ENCODE measurements around the gene PF4V1. TPM values are rescaled to one million over a fixed set of nuclear protein-coding genes. Genes with fewer than 3 reads are reported as not detected.

The PF4V1 gene
- polyA plus RNA-seq, 1 donor (not counting 4 experiments of a cell fraction or from before 2014, with no cell fraction given): not detected

DNA sequence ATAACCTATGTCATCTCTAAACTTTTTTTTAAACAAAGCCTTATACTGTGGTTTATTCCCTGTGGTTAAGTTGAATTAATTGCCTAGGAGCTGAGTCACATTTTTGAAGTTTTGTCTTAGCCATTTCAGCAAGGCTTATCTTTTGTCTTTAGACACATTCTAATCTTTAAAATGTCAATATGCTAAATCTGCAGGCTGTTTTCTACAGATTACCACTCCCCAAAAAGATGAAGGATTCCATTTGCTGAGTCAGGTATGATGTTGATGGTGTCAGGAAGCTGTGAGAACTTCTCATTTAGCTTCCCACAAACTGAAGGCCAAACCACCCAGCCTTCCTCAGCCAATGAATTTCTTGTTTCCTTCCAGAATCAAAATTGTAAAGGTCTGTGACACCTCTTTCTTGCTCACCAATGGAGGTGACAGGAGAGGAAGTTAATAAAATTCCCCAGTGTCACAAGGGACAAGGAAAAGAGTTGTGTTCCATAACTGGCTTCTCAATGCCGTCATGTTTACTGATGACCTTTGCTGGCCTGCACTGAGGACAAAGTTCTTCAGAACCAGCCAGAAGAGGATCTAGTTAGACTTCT lies 20.4 kb upstream of the PF4V1 start:
- H3K4me3 ChIP-seq (ENCODE audit: control insufficient read depth in 2 of 3, extremely low read depth in 1 of 3, insufficient read depth in 2 of 3, low read depth in 1 of 3, low read length in 3 of 3): no peak overlapping the region
- peak overlapping the region; percentile 16 for H3K27ac ChIP-seq (ENCODE audit: control insufficient read depth, insufficient read depth, low read length)
- H3K4me2 ChIP-seq (ENCODE audit: control insufficient read depth, extremely low read depth, insufficient read depth, low read depth, low read length): no peak overlapping the region
- peaks cover 26% of the 10 kb centered on the region for H3K4me1 ChIP-seq (ENCODE audit: control insufficient read depth, extremely low read depth, insufficient read depth, low read length)
- no peaks in the 10 kb centered on the region for H3K36me3 ChIP-seq (ENCODE audit: control insufficient read depth in 2 of 2, extremely low read depth in 1 of 2, insufficient read depth in 2 of 2, low read length in 2 of 2)
- no peaks in the 10 kb centered on the region for H4K20me1 ChIP-seq (ENCODE audit: control insufficient read depth, extremely low read depth, insufficient read depth, low read length)
- no peak overlapping the region for H2AFZ ChIP-seq (ENCODE audit: control insufficient read depth, low read length)
- no peaks in the 10 kb centered on the region for H3K79me2 ChIP-seq (ENCODE audit: control insufficient read depth, insufficient read depth, low read length)
- DNase-seq (ENCODE audit: low read depth, low spot score) (peak; percentile 44), FAIRE-seq (peak; percentile 91)
- H3K27me3 ChIP-seq (ENCODE audit: control insufficient read depth, extremely low read depth, insufficient read depth, low read length): no peaks in the 10 kb centered on the region
- no peaks in the 10 kb centered on the region for H3K9me3 ChIP-seq (ENCODE audit: control insufficient read depth, low read depth, low read length)
- no peaks in the 10 kb centered on the region for H3K9me1 ChIP-seq (ENCODE audit: control insufficient read depth, extremely low read depth, insufficient read depth, low read length)
- H3K9ac ChIP-seq (ENCODE audit: control insufficient read depth, extremely low read depth, insufficient read depth, low read length): no peak overlapping the region
- no peak for TF ChIP-seq EZH2 (IDR thresholded peaks at IDR 0.05; ENCODE audit: low read length)
- TF ChIP-seq, protein P1, sequence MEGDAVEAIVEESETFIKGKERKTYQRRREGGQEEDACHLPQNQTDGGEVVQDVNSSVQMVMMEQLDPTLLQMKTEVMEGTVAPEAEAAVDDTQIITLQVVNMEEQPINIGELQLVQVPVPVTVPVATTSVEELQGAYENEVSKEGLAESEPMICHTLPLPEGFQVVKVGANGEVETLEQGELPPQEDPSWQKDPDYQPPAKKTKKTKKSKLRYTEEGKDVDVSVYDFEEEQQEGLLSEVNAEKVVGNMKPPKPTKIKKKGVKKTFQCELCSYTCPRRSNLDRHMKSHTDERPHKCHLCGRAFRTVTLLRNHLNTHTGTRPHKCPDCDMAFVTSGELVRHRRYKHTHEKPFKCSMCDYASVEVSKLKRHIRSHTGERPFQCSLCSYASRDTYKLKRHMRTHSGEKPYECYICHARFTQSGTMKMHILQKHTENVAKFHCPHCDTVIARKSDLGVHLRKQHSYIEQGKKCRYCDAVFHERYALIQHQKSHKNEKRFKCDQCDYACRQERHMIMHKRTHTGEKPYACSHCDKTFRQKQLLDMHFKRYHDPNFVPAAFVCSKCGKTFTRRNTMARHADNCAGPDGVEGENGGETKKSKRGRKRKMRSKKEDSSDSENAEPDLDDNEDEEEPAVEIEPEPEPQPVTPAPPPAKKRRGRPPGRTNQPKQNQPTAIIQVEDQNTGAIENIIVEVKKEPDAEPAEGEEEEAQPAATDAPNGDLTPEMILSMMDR (optimal IDR thresholded peaks at IDR 0.05 in 1 of 3, IDR thresholded peaks at IDR 0.05 in 1 of 3, conservative IDR thresholded peaks at IDR 0.05 in 1 of 3; ENCODE audit: extremely low read depth in 1 of 3, insufficient read depth in 2 of 3, low read length in 3 of 3): no peak
- dilution Hi-C loops (cut with MboI; ENCODE audit: extremely low pct_ligation_motif_present, low sequenced_read_pairs): no loop called here

- FAIRE-seq: peak; percentile 36
Measured at GRCh38 chr4:73836373-73837279, 16.5 kb upstream of the PF4V1 start, which contains the start of gene CXCL6. Gene CXCL6 (plus strand): TSS chr4:73836678. CDS start chr4:73836751, 73 bp downstream.

More at GRCh38 chr4:73836373-73837279, 16.5 kb upstream of the PF4V1 start, which contains the start of gene CXCL6:
- Histone ChIP-seq H3K4me1 (ENCODE audit: control insufficient read depth, extremely low read depth, insufficient read depth, low read length) (peaks cover 31% of the 10 kb centered on the region), H3K9ac (ENCODE audit: control insufficient read depth, extremely low read depth, insufficient read depth, low read length) (peak within 1 kb of the TSS; percentile 64), H4K20me1 (ENCODE audit: control insufficient read depth, extremely low read depth, insufficient read depth, low read length) (no peaks in the 10 kb centered on the region), H2AFZ (ENCODE audit: control insufficient read depth, low read length) (peak within 1 kb of the TSS; percentile 89), H3K4me2 (ENCODE audit: control insufficient read depth, extremely low read depth, insufficient read depth, low read depth, low read length) (peak within 1 kb of the TSS; percentile 90), H3K36me3 (ENCODE audit: control insufficient read depth in 2 of 2, extremely low read depth in 1 of 2, insufficient read depth in 2 of 2, low read length in 2 of 2) (no peaks in the 10 kb centered on the region), H3K9me1 (ENCODE audit: control insufficient read depth, extremely low read depth, insufficient read depth, low read length) (no peaks in the 10 kb centered on the region), H3K9me3 (ENCODE audit: control insufficient read depth, low read depth, low read length) (no peaks in the 10 kb centered on the region), H3K27ac (ENCODE audit: control insufficient read depth, insufficient read depth, low read length) (no peak within 1 kb of the TSS), H3K4me3 (ENCODE audit: control insufficient read depth in 2 of 3, extremely low read depth in 1 of 3, insufficient read depth in 2 of 3, low read depth in 1 of 3, low read length in 3 of 3) (peak within 1 kb of the TSS; percentile 24 to 74 (median 39)), H3K27me3 (ENCODE audit: control insufficient read depth, extremely low read depth, insufficient read depth, low read length) (no peaks in the 10 kb centered on the region), H3K79me2 (ENCODE audit: control insufficient read depth, insufficient read depth, low read length) (no peaks in the 10 kb centered on the region)
- no peak for DNase-seq (ENCODE audit: low read depth, low spot score)
- TF ChIP-seq, protein P1 (optimal IDR thresholded peaks at IDR 0.05 in 1 of 3, IDR thresholded peaks at IDR 0.05 in 1 of 3, conservative IDR thresholded peaks at IDR 0.05 in 1 of 3; ENCODE audit: extremely low read depth in 1 of 3, insufficient read depth in 2 of 3, low read length in 3 of 3): no peak
- TF ChIP-seq EZH2 (IDR thresholded peaks at IDR 0.05; ENCODE audit: low read length): no peak
- dilution Hi-C loops (cut with MboI; ENCODE audit: extremely low pct_ligation_motif_present, low sequenced_read_pairs): no loop called here
